Liver (tissue), 3 donors: ENCODE measurements around the gene APBA1.

ENCODE experiments used
- CTCF ChIP-seq: fragments of 150-350 bp; IDR thresholded peaks from 2 replicates; pipeline ENCODE4 v1.5.1; 2017; ENCODE audit warnings: improper control_type of control experiment, low read depth, low read length; ENCODE audit not compliant: missing input control
- EGR1 ChIP-seq, 2 donors: IDR thresholded peaks; 2 replicates each; pipeline ENCODE4 v1.6.1; 2016 to 2018; ENCODE audit warnings: antibody characterized with exemption in 2 of 2, low read depth in 2 of 2
- donor health status: healthy.
- donor health status: healthy.

- TF ChIP-seq EGR1 (IDR thresholded peaks at IDR 0.05; ENCODE audit: low read depth in 2 of 2) = no peak
- no peak for TF ChIP-seq CTCF
Observed at GRCh38 chr9:69623276-69623675, 48.9 kb downstream of the APBA1 start.
